Measurements from ENCODE around the gene ATP2A2. TPM values are rescaled to one million over a fixed set of nuclear protein-coding genes. Genes with fewer than 3 reads are reported as not detected.

ATP2A2 gene
- total and polyA plus RNA-seq, 2 experiments from 2014 or later = 47.2 to 225 TPM

- H3K4me2 ChIP-seq = no peak overlapping the region
- Mint-ChIP-seq H3K27me3 (ENCODE audit: insufficient read depth, low read depth, poor library complexity) (peaks cover 3% of the 10 kb centered on the region), H3K4me1 (peaks cover 6% of the 10 kb centered on the region), H3K4me3 (no peak overlapping the region), H3K36me3 (ENCODE audit: low read depth) (peaks cover 48% of the 10 kb centered on the region), H3K9me3 (no peaks in the 10 kb centered on the region), H3K27ac (0 out of 2 replicates have a peak overlapping the region, but pooled peaks have one; percentile 36)
- no peak for DNase-seq (ENCODE audit: low spot score)
- H3F3A ChIP-seq (replicated peaks; ENCODE audit: low read depth) = 0 out of 2 replicates have a peak, but pooled peaks cover 3% of the 10 kb centered on the region
- peaks cover 58% of the 10 kb centered on the region for H4K20me1 ChIP-seq (replicated peaks; ENCODE audit: insufficient read depth)
- H2AFZ ChIP-seq = no peak overlapping the region
- no peaks in the 10 kb centered on the region for H3K4me1 ChIP-seq (ENCODE audit: insufficient read depth)
- H3K79me2 ChIP-seq (replicated peaks; ENCODE audit: insufficient read depth) = peaks cover 99% of the 10 kb centered on the region
- peaks cover 3% of the 10 kb centered on the region; the same call in 1 of the 2 replicates for H3K36me3 ChIP-seq (ENCODE audit: insufficient read depth)
- H3K9me2 ChIP-seq (ENCODE audit: insufficient read depth) = no peaks in the 10 kb centered on the region
- no peaks in the 10 kb centered on the region for H3K27me3 ChIP-seq (ENCODE audit: insufficient read depth)
- peak overlapping the region; percentile 59; the same call in 1 of the 2 replicates for H3K27ac ChIP-seq (ENCODE audit: low read depth)
- ATAC-seq = no peak
- H3K4me3 ChIP-seq = no peak overlapping the region
- no peak for TF ChIP-seq EZH2phosphoT487 (IDR thresholded peaks at IDR 0.05; ENCODE audit: unreplicated experiment)
- TF ChIP-seq EZH2 (IDR thresholded peaks at IDR 0.05; ENCODE audit: low read depth, unreplicated experiment) = no peak
- no peak for TF ChIP-seq NANOG (IDR thresholded peaks at IDR 0.05; ENCODE audit: borderline replicate concordance)
- no peak for TF ChIP-seq ZNF114 (CRISPR knock-in tag; IDR thresholded peaks at IDR 0.05)
- no peak for TF ChIP-seq JUNB (IDR thresholded peaks at IDR 0.05; ENCODE audit: unreplicated experiment)
Measured at GRCh38 chr12:110312581-110313360, 31.7 kb downstream of the ATP2A2 start.

- DNase-seq (ENCODE audit: low spot score) (no peak), ATAC-seq (no peak)
- Mint-ChIP-seq H3K27me3 (ENCODE audit: insufficient read depth, low read depth, poor library complexity) (peaks cover 3% of the 10 kb centered on the region), H3K9me3 (no peaks in the 10 kb centered on the region), H3K27ac (no peak overlapping the region), H3K4me1 (peaks cover 6% of the 10 kb centered on the region), H3K4me3 (no peak overlapping the region), H3K36me3 (ENCODE audit: low read depth) (peaks cover 47% of the 10 kb centered on the region)
- Histone ChIP-seq H3K9me2 (ENCODE audit: insufficient read depth) (no peaks in the 10 kb centered on the region), H3K4me2 (no peak overlapping the region), H3K27ac (ENCODE audit: low read depth) (no peak overlapping the region), H3F3A (replicated peaks; ENCODE audit: low read depth) (0 out of 2 replicates have a peak, but pooled peaks cover 3% of the 10 kb centered on the region), H2AFZ (no peak overlapping the region), H3K4me3 (no peak overlapping the region), H3K27me3 (ENCODE audit: insufficient read depth) (no peaks in the 10 kb centered on the region), H3K4me1 (ENCODE audit: insufficient read depth) (no peaks in the 10 kb centered on the region), H3K36me3 (ENCODE audit: insufficient read depth) (peaks cover 4% of the 10 kb centered on the region; the same call in 1 of the 2 replicates), H4K20me1 (replicated peaks; ENCODE audit: insufficient read depth) (peaks cover 58% of the 10 kb centered on the region), H3K79me2 (replicated peaks; ENCODE audit: insufficient read depth) (peaks cover 99% of the 10 kb centered on the region)
- TF ChIP-seq, protein P1, sequence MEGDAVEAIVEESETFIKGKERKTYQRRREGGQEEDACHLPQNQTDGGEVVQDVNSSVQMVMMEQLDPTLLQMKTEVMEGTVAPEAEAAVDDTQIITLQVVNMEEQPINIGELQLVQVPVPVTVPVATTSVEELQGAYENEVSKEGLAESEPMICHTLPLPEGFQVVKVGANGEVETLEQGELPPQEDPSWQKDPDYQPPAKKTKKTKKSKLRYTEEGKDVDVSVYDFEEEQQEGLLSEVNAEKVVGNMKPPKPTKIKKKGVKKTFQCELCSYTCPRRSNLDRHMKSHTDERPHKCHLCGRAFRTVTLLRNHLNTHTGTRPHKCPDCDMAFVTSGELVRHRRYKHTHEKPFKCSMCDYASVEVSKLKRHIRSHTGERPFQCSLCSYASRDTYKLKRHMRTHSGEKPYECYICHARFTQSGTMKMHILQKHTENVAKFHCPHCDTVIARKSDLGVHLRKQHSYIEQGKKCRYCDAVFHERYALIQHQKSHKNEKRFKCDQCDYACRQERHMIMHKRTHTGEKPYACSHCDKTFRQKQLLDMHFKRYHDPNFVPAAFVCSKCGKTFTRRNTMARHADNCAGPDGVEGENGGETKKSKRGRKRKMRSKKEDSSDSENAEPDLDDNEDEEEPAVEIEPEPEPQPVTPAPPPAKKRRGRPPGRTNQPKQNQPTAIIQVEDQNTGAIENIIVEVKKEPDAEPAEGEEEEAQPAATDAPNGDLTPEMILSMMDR (conservative IDR thresholded peaks at IDR 0.05; ENCODE audit: low read depth in 2 of 2) = no peak
- TF ChIP-seq EZH2phosphoT487 (IDR thresholded peaks at IDR 0.05; ENCODE audit: unreplicated experiment) = no peak
- no peak for TF ChIP-seq REST (IDR thresholded peaks at IDR 0.05; ENCODE audit: unreplicated experiment)
- TF ChIP-seq, protein P2, sequence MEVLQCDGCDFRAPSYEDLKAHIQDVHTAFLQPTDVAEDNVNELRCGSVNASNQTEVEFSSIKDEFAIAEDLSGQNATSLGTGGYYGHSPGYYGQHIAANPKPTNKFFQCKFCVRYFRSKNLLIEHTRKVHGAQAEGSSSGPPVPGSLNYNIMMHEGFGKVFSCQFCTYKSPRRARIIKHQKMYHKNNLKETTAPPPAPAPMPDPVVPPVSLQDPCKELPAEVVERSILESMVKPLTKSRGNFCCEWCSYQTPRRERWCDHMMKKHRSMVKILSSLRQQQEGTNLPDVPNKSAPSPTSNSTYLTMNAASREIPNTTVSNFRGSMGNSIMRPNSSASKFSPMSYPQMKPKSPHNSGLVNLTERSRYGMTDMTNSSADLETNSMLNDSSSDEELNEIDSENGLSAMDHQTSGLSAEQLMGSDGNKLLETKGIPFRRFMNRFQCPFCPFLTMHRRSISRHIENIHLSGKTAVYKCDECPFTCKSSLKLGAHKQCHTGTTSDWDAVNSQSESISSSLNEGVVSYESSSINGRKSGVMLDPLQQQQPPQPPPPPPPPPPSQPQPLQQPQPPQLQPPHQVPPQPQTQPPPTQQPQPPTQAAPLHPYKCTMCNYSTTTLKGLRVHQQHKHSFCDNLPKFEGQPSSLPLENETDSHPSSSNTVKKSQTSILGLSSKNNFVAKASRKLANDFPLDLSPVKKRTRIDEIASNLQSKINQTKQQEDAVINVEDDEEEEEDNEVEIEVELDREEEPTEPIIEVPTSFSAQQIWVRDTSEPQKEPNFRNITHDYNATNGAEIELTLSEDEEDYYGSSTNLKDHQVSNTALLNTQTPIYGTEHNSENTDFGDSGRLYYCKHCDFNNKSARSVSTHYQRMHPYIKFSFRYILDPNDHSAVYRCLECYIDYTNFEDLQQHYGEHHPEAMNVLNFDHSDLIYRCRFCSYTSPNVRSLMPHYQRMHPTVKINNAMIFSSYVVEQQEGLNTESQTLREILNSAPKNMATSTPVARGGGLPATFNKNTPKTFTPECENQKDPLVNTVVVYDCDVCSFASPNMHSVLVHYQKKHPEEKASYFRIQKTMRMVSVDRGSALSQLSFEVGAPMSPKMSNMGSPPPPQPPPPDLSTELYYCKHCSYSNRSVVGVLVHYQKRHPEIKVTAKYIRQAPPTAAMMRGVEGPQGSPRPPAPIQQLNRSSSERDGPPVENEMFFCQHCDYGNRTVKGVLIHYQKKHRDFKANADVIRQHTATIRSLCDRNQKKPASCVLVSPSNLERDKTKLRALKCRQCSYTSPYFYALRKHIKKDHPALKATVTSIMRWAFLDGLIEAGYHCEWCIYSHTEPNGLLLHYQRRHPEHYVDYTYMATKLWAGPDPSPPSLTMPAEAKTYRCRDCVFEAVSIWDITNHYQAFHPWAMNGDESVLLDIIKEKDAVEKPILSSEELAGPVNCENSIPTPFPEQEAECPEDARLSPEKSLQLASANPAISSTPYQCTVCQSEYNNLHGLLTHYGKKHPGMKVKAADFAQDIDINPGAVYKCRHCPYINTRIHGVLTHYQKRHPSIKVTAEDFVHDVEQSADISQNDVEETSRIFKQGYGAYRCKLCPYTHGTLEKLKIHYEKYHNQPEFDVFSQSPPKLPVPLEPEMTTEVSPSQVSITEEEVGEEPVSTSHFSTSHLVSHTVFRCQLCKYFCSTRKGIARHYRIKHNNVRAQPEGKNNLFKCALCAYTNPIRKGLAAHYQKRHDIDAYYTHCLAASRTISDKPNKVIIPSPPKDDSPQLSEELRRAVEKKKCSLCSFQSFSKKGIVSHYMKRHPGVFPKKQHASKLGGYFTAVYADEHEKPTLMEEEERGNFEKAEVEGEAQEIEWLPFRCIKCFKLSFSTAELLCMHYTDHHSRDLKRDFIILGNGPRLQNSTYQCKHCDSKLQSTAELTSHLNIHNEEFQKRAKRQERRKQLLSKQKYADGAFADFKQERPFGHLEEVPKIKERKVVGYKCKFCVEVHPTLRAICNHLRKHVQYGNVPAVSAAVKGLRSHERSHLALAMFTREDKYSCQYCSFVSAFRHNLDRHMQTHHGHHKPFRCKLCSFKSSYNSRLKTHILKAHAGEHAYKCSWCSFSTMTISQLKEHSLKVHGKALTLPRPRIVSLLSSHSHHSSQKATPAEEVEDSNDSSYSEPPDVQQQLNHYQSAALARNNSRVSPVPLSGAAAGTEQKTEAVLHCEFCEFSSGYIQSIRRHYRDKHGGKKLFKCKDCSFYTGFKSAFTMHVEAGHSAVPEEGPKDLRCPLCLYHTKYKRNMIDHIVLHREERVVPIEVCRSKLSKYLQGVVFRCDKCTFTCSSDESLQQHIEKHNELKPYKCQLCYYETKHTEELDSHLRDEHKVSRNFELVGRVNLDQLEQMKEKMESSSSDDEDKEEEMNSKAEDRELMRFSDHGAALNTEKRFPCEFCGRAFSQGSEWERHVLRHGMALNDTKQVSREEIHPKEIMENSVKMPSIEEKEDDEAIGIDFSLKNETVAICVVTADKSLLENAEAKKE (CRISPR knock-in tag; IDR thresholded peaks at IDR 0.05) = no peak
- TF ChIP-seq ZNF114 (CRISPR knock-in tag; IDR thresholded peaks at IDR 0.05) = no peak
Measured at GRCh38 chr12:110314308-110314707, 33.3 kb downstream of the ATP2A2 start.
